Measurements from ENCODE around the gene MMP7.

MMP7 gene

GRCh38 chr11:102473543-102473942 is 57.0 kb downstream of the MMP7 start:
- peak; percentile 67 for FAIRE-seq

GRCh38 chr11:102472127-102472526 is 58.4 kb downstream of the MMP7 start:
- no peak for FAIRE-seq
- TF ChIP-seq POLR2A (IDR thresholded peaks at IDR 0.05; ENCODE audit: low read depth, low read length) (no peak), TAF1 (IDR thresholded peaks at IDR 0.05; ENCODE audit: borderline replicate concordance, low read depth, low read length) (no peak), POLR2AphosphoS5 (IDR thresholded peaks at IDR 0.05; ENCODE audit: low read depth, low read length) (no peak)
- DNase-seq (ENCODE audit: insufficient read length), result no peak

More at GRCh38 chr11:102473543-102473942, 57.0 kb downstream of the MMP7 start:
- no peak for DNase-seq (ENCODE audit: insufficient read length)
- TF ChIP-seq TAF1 (IDR thresholded peaks at IDR 0.05; ENCODE audit: borderline replicate concordance, low read depth, low read length) (no peak), POLR2AphosphoS5 (IDR thresholded peaks at IDR 0.05; ENCODE audit: low read depth, low read length) (no peak), POLR2A (IDR thresholded peaks at IDR 0.05; ENCODE audit: low read depth, low read length) (no peak)

GRCh38 chr11:102471474-102471873 is 59.1 kb downstream of the MMP7 start:
- TF ChIP-seq POLR2AphosphoS5 (IDR thresholded peaks at IDR 0.05; ENCODE audit: low read depth, low read length), result no peak
- TF ChIP-seq TAF1 (IDR thresholded peaks at IDR 0.05; ENCODE audit: borderline replicate concordance, low read depth, low read length), result no peak
- TF ChIP-seq POLR2A (IDR thresholded peaks at IDR 0.05; ENCODE audit: low read depth, low read length), result no peak
- DNase-seq (ENCODE audit: insufficient read length), result no peak
- peak; percentile 27 for FAIRE-seq

Data from GM12892 (cell line).